ENCODE results near the gene RSF1. TPM values are rescaled to one million over a fixed set of nuclear protein-coding genes. Genes with fewer than 3 reads are reported as not detected.
"Not testable (repeated sequence)": the region's sequence is repeated elsewhere in the genome, so short reads cannot be mapped to it uniquely, and the experiment has no call there.

Gene RSF1
- total RNA-seq, 1 donor from 2014 or later: 68.8 TPM

DNA sequence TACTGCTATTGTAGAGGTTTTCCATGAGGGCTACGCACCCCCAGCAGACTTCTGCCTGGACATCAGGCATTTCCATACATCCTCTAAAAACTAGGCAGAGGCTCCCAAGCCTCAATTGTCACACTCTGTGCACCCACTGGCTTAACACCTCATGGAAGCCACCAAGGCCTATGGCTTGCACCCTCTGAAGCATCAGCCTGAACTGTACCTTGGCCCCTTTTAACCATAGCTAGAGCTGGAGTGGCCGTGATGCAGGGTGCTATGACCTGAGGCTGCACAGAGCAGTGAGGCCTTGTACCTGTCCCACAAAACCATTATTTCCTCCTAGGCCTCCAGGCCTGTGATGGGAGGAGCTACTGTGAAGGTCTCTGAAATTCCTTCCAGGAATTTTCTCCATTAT lies 34.3 kb upstream of the RSF1 start:
- DNase-seq: no peak
- Mint-ChIP-seq H3K4me3 (no peak overlapping the region), H3K36me3 (ENCODE audit: low read depth) (peaks cover 44% of the 10 kb centered on the region), H3K27ac (no peak overlapping the region), H3K4me1 (no peaks in the 10 kb centered on the region), H3K27me3 (no peaks in the 10 kb centered on the region), H3K9me3 (peaks cover 17% of the 10 kb centered on the region)
- TF ChIP-seq, protein P1, sequence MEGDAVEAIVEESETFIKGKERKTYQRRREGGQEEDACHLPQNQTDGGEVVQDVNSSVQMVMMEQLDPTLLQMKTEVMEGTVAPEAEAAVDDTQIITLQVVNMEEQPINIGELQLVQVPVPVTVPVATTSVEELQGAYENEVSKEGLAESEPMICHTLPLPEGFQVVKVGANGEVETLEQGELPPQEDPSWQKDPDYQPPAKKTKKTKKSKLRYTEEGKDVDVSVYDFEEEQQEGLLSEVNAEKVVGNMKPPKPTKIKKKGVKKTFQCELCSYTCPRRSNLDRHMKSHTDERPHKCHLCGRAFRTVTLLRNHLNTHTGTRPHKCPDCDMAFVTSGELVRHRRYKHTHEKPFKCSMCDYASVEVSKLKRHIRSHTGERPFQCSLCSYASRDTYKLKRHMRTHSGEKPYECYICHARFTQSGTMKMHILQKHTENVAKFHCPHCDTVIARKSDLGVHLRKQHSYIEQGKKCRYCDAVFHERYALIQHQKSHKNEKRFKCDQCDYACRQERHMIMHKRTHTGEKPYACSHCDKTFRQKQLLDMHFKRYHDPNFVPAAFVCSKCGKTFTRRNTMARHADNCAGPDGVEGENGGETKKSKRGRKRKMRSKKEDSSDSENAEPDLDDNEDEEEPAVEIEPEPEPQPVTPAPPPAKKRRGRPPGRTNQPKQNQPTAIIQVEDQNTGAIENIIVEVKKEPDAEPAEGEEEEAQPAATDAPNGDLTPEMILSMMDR (IDR thresholded peaks at IDR 0.05): no peak
- no peak for ATAC-seq (ENCODE audit: low read depth)
- ChIA-PET POLR2A (no interaction called here), CTCF (no interaction called here)
- intact Hi-C loops (cut with micrococcal nuclease): no loop called here

DNA sequence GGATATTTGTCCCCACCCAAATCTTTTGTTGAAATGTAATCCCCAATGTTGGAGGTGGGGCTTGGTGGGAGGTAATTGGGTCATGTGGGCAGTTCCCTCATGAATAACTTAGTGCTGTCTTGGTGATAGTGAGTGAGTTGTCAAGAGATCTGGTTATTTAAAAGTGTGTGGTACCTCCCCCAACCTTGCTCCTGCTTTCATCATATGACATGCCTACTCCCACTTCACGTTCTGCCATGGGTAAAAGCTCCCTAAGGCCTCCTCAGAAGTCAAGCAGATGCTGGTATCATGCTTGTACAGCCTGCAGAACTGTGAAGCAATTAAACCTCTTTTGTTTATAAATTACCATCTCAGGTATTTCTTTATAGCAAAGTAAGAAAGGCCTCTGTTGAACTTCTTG lies 31.0 kb upstream of the RSF1 start:
- ChIA-PET POLR2A (no interaction called here), CTCF (no interaction called here)
- no peak overlapping the region for H3K27ac Mint-ChIP-seq
- no peak overlapping the region for H3K4me3 Mint-ChIP-seq
- H3K36me3 Mint-ChIP-seq (ENCODE audit: low read depth): peaks cover 50% of the 10 kb centered on the region
- ATAC-seq (ENCODE audit: low read depth) (no peak), DNase-seq (no peak)
- intact Hi-C loops (cut with micrococcal nuclease): no loop called here
- H3K4me1 Mint-ChIP-seq: no peaks in the 10 kb centered on the region
- H3K9me3 Mint-ChIP-seq: peaks cover 15% of the 10 kb centered on the region
- no peaks in the 10 kb centered on the region for H3K27me3 Mint-ChIP-seq
- TF ChIP-seq, protein P1 (IDR thresholded peaks at IDR 0.05): no peak

DNA sequence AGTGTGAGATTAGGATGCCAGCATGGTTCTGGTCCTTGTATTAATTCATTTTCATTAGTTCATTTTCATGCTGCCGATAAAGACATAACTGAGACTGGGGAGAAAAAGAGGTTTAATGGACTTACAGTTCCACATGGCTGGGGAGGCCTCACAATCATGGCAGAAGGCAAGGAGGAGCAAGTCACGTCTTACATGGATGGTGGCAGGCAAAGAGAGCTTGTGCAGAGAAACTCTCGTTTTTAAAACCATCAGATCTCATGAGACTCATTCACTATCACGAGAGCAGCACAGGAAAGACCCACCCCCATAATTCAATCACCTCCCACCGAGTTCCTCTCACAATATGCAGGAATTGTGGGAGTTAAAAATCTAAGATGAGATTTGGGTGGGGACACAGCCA lies 23.2 kb upstream of the RSF1 start:
- CTCF ChIA-PET; POLR2A ChIA-PET; H3K27me3 Mint-ChIP-seq; H3K4me3 Mint-ChIP-seq; H3K4me1 Mint-ChIP-seq; DNase-seq; ATAC-seq (ENCODE audit: low read depth); H3K27ac Mint-ChIP-seq; intact Hi-C loops (cut with micrococcal nuclease): not testable (repeated sequence)
- H3K9me3 Mint-ChIP-seq: peaks cover 20% of the 10 kb centered on the region
- H3K36me3 Mint-ChIP-seq (ENCODE audit: low read depth): peaks cover 41% of the 10 kb centered on the region

DNA sequence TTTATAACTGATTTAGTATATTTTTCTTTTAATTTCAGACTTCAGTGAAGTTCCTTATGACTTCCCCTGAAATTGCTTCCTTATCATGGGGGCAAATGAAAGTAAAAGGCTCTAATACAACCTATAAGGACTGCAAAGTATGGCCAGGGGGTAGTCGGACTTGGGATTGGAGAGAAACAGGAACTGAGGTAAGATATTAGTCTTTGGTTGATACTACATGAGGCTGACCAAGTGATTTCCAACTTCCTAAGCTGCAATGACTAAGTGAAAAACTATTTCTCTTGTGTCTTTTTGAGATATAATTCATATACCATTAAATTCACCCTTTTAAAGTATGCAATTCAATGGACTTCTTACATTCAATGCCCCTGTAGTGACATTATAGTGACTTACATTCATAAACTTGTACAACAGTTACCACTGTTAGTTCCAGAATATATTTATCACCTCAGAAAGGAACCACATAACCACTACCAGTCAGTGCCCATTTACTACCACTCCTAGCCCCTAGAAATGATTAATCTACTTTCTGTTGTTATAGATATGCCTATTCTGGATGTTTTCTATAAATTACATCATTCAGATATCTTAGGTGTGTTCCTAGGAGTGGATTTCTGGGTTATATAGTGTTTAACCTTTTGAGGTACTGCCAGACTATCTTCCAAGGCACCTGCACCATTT lies 22.1 kb upstream of the RSF1 start:
- peaks cover 37% of the 10 kb centered on the region for H3K36me3 Mint-ChIP-seq (ENCODE audit: low read depth)
- no peaks in the 10 kb centered on the region for H3K4me1 Mint-ChIP-seq
- DNase-seq (no peak), ATAC-seq (ENCODE audit: low read depth) (no peak)
- no peak overlapping the region for H3K27ac Mint-ChIP-seq
- no peak overlapping the region for H3K4me3 Mint-ChIP-seq
- H3K27me3 Mint-ChIP-seq: no peaks in the 10 kb centered on the region
- ChIA-PET POLR2A (interaction anchor here (0.5 kb wide), 1 partner anchor 70 kb away, joined by 7 read pairs; no protein-coding TSS in a partner anchor), CTCF (no interaction called here)
- H3K9me3 Mint-ChIP-seq: peaks cover 18% of the 10 kb centered on the region
- intact Hi-C loops (cut with micrococcal nuclease): no loop called here
- TF ChIP-seq, protein P1 (IDR thresholded peaks at IDR 0.05): no peak

DNA sequence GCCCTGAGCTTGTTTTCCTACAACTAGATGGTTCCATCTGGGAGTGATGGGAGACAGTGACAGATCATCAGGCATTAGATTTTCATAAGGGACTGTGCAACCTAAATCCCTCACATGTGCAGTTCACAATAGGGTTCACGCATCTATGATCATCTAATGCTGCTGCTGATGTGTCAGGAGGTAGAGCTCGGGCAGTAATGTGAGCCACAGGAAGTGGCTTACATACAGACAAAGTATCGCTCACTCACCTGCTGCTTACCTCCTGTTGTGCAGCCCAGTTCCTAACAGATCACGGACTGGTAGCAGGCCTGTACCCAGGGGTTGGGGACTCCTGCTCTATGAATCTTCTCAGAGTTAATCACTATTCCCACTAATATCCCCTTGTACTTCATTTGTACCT lies 12.8 kb upstream of the RSF1 start:
- Mint-ChIP-seq H3K36me3 (ENCODE audit: low read depth) (no peaks in the 10 kb centered on the region), H3K9me3 (peaks cover 4% of the 10 kb centered on the region), H3K27me3 (no peaks in the 10 kb centered on the region), H3K4me1 (no peaks in the 10 kb centered on the region), H3K4me3 (no peak overlapping the region), H3K27ac (no peak overlapping the region)
- DNase-seq (no peak), ATAC-seq (ENCODE audit: low read depth) (no peak)
- intact Hi-C loops (cut with micrococcal nuclease): no loop called here
- POLR2A ChIA-PET: no interaction called here
- TF ChIP-seq, protein P1 (IDR thresholded peaks at IDR 0.05): no peak
- CTCF ChIA-PET: no interaction called here

DNA sequence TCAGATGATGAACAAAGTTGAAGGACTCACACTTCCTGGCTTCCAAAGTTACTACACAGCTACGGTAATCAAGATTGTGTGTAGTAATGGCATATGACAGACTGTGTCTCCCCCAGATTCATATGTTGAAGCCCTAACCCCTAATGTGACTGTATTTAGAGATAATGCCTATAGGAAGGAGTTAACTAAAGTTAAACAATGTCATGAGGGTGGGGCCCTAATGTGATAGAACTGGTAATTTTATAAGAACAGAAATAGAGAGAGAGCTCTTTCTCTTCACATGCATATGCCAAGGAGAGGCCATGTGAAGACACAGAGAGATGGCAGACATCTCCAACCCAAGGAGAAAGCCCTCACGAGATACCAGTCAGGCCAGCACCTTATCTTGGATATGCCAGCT lies 8.4 kb upstream of the RSF1 start:
- DNase-seq: no peak
- TF ChIP-seq, protein P1 (IDR thresholded peaks at IDR 0.05): no peak
- H3K4me1 Mint-ChIP-seq: no peaks in the 10 kb centered on the region
- no peak for ATAC-seq (ENCODE audit: low read depth)
- H3K27ac Mint-ChIP-seq: no peak overlapping the region
- H3K4me3 Mint-ChIP-seq: no peak overlapping the region
- ChIA-PET CTCF (no interaction called here), POLR2A (no interaction called here)
- intact Hi-C loops (cut with micrococcal nuclease): loop anchor here (10.0 kb wide), 1 partner anchor 784 kb away; no protein-coding TSS in a partner anchor
- peaks cover 4% of the 10 kb centered on the region for H3K9me3 Mint-ChIP-seq
- no peaks in the 10 kb centered on the region for H3K36me3 Mint-ChIP-seq (ENCODE audit: low read depth)
- no peaks in the 10 kb centered on the region for H3K27me3 Mint-ChIP-seq

Data from activated B cell treated with CpG ODN at 0.5 μM for 24 hours (primary cell).